Fibroblast of villous mesenchyme (primary cell): ENCODE data around the gene SPATA31E1. TPM values are rescaled to one million over a fixed set of nuclear protein-coding genes. Genes with fewer than 3 reads are reported as not detected.

Experiments used
- DNase-seq: peaks from one replicate; pipeline ENCODE4 v3.0.0-alpha.2; 2010; ENCODE audit warnings: low read depth
- H3K4me3 ChIP-seq: 2 replicates; pipeline ENCODE4 v1.5.1; 2011; ENCODE audit warnings: low read depth, mild to moderate bottlenecking, low read length
- total RNA-seq: library from RNA; depleted of rRNA; stranded (reverse); fragments of >200 nt; gene quantifications from 2 replicates; pipeline ENCODE4 v1.2.3, GENCODE V29; 2012
- TF ChIP-seq, protein P1 (sequence below): IDR thresholded peaks from 2 replicates; pipeline ENCODE4 v1.5.1; 2012; ENCODE audit warnings: low read depth, mild to moderate bottlenecking, low read length; ENCODE audit not compliant: insufficient read depth

SPATA31E1 gene
- total RNA-seq, 1 donor = not detected

DNA sequence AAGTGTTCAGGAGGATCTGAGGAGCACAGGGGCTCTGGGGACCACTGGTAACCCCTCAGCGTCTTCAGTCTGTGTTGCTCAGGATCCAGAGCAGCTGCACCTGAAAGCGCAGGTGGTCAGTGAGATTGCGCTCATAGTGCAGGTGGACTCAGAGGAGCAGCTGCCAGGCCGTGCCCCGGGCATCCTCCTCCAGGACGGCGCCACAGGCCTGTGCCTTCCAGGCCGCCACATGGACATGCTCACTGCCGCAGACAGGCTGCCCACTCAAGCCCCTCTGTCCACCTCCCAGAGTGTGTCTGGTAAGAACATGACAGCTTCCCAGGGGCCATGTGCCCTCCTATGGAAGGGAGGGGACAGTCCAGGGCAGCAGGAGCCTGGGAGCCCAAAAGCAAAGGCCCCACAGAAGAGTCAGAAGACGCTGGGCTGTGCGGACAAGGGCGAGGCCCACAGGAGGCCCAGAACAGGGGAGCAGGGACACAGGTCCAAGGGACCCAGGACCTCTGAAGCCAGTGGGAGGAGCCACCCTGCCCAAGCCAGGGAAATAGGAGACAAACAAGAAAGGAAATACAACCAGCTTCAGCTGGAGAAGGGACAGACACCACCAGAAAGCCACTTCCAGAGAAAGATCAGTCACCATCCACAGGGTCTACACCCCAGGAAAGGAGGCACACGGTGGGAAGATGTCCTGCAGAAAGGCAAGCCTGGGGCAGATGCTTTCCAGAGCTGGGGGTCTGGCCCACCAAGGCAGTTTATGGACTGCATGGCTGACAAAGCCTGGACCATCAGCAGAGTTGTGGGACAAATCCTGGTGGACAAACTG lies 5.2 kb downstream of the SPATA31E1 start:
- TF ChIP-seq, protein P1, sequence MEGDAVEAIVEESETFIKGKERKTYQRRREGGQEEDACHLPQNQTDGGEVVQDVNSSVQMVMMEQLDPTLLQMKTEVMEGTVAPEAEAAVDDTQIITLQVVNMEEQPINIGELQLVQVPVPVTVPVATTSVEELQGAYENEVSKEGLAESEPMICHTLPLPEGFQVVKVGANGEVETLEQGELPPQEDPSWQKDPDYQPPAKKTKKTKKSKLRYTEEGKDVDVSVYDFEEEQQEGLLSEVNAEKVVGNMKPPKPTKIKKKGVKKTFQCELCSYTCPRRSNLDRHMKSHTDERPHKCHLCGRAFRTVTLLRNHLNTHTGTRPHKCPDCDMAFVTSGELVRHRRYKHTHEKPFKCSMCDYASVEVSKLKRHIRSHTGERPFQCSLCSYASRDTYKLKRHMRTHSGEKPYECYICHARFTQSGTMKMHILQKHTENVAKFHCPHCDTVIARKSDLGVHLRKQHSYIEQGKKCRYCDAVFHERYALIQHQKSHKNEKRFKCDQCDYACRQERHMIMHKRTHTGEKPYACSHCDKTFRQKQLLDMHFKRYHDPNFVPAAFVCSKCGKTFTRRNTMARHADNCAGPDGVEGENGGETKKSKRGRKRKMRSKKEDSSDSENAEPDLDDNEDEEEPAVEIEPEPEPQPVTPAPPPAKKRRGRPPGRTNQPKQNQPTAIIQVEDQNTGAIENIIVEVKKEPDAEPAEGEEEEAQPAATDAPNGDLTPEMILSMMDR = no peak
- DNase-seq = no peak
- no peak overlapping the region for H3K4me3 ChIP-seq

DNA sequence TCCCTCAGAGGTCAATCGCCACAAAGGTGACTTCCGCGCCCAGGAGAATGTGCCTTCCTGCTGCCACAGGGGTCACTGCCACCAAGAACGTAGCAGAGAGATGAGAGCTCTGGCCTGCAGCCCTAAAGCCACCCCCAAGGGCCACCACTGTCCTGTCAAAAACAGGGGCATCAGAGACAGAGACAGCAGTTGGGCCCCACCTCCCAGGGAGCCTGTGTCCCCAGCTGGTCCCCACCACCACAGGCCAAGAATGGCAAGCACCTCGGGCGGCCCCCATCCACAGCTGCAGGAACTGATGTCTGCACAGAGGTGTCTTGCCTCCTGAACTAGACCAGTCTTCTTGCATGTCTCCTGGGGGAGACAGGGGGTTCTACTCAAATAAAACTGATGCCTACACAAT lies 5.8 kb downstream of the SPATA31E1 start:
- TF ChIP-seq, protein P1 = no peak
- DNase-seq = no peak
- no peak overlapping the region for H3K4me3 ChIP-seq

DNA sequence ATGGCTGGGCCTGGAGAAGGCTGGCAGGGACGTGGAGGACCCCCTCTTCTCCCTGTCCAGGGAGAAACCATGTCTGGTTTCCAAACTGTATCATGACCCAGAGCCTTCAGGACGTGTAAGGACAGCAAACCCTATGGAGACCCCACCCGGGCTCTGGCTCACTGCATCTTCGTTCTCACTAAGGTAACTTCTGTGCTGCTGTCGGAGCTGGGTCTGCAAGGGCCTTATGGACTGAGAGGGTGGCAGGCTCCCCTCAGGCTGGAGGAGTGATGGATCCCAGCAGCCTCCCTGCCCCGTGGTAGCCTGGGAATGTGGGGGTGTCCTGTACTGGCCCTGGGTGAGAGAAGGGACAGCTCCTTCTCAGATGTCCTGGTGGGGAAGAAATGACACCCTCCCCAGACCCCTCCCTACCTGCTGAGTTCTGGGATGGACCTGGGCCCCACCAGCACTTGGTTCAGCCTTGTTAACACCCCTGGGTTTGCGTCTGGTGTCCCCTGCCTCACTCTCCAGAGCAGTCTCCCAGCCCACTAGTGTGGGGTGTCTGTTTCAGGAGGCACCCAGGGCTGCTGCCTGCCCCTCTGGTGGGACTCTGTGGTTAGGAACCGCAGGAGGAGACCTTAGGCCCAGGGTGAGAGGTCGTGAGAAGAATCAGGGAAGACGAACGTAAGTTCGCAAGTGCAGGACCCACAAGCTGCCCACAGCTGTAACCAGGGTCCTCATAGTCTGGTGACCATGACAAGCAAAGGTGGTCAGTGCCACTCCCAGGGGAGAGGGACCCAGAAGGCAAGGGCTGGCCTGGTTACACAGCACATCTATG lies 6.6 kb downstream of the SPATA31E1 start:
- no peak overlapping the region for H3K4me3 ChIP-seq
- DNase-seq = no peak
- TF ChIP-seq, protein P1 = no peak

DNA sequence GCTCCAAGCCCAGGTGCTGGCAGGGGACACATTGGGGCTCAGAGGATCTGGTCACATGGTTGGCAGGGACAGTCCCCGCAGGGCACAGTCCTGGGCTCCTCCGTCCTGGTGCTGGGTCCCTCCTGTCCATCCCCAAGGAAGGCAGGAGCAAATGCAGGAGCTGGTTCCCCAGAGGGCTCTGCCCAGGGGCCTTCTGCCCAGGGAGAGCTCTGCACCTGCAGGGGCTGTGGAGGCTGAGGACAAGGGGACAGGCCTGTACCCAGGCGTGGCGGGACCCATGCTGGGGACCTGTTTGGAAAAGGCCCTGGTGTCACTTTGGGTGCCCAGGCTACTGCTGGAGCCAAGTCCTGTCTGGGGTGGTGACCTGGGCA lies 7.2 kb downstream of the SPATA31E1 start:
- H3K4me3 ChIP-seq = no peak overlapping the region
- TF ChIP-seq, protein P1 = no peak

DNA sequence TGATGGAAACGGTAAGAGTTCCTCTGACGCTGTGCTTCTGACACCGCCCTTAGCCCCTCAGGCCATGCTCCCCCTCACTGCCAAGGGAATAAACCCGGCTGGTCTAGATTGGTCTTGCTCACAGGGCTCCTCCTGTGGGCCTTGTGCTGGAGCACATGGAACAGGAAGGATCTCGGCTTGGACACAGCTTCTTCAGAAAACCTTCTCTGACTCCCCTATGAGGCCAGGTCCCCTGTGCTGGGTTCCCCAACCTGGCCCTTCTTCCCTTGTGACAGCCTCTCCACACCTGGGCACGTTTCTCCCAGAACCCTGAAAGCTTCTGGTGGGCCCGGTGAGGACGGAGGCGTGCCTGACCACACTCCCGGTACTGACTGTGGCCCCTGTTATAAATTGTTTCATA lies 8.2 kb downstream of the SPATA31E1 start:
- TF ChIP-seq, protein P1 = no peak
- no peak for DNase-seq
- no peak overlapping the region for H3K4me3 ChIP-seq

More for the DNA sequence above, 7.2 kb downstream of the SPATA31E1 start:
- DNase-seq = no peak

DNA sequence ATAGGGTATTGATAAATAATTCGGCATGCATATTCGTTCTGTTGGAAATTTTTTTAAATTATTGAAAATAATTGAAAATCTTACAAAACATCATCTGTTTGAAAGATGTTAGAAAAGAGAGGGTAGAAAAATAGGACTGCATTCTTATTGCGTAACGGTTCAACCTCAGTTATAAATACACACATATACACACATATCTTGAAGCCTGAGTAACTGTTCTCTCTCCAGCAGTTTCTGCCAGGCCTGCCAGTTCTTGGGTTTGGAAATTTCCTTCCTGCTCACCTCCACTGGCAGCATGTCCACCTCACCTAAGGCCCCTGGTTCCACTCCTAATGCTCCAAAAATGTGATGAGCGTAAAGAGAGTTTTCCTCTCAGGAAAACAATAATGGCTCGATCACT lies 9.1 kb downstream of the SPATA31E1 start:
- TF ChIP-seq, protein P1 = no peak
- peak; percentile 51 for DNase-seq
- H3K4me3 ChIP-seq = no peak overlapping the region
